DMS153 (cell line): ENCODE data around the gene TRIM22.

Experiments used
- DNase-seq: peaks from one replicate; lab custom pipeline; 2025; lab: John Stamatoyannopoulos, UW

The TRIM22 gene

GRCh38 chr11:5738431-5738830 is 48.8 kb downstream of the TRIM22 start:
- no peak for DNase-seq

GRCh38 chr11:5746614-5747013 is 57.0 kb downstream of the TRIM22 start:
- no peak for DNase-seq

GRCh38 chr11:5749836-5750235 is 60.2 kb downstream of the TRIM22 start:
- no peak for DNase-seq

- DNase-seq: no peak
These were observed 64.4 kb downstream of the TRIM22 start, which contains the start of gene OR52N4 for GRCh38 chr11:5753943-5754342. OR52N4 (plus strand) TSS chr11:5754243; CDS start chr11:5754741, 498 bp downstream.
